HG03457 (cell line): ENCODE data around the gene ELAC1.

ENCODE experiments used
- ATAC-seq: cut with Tn5 transposase; IDR thresholded peaks from one replicate; pipeline ENCODE4 v1.9.1; 2021; ENCODE audit warnings: moderate number of reproducible peaks; ENCODE audit not compliant: unreplicated experiment

Gene ELAC1

GRCh38 chr18:51013259-51013658 lies 45.4 kb downstream of the ELAC1 start:
- no peak for ATAC-seq

GRCh38 chr18:51017140-51017879 lies 49.5 kb downstream of the ELAC1 start:
- no peak for ATAC-seq

GRCh38 chr18:51020536-51020935 lies 52.7 kb downstream of the ELAC1 start:
- ATAC-seq: no peak

- ATAC-seq: no peak
Measured at GRCh38 chr18:51021226-51021965, 53.6 kb downstream of the ELAC1 start.

- no peak for ATAC-seq
Measured at GRCh38 chr18:51025512-51025911, 57.7 kb downstream of the ELAC1 start.

- no peak for ATAC-seq
Measured at GRCh38 chr18:51028201-51028805, 60.5 kb downstream of the ELAC1 start.

GRCh38 chr18:51029378-51029693 lies 61.5 kb downstream of the ELAC1 start:
- no peak for ATAC-seq

GRCh38 chr18:51029694-51030536 lies 62.1 kb downstream of the ELAC1 start, which contains the start of gene SMAD4:
Gene SMAD4 (plus strand): TSS chr18:51030213. CDS start chr18:51047047, 16,834 bp downstream.
- ATAC-seq: peak; percentile 70

- peak; percentile 38 for ATAC-seq
Measured at GRCh38 chr18:51030537-51031258, 62.9 kb downstream of the ELAC1 start.

- ATAC-seq: no peak
Measured at GRCh38 chr18:51032193-51032592, 64.4 kb downstream of the ELAC1 start.

- no peak for ATAC-seq
Measured at GRCh38 chr18:51037230-51037629, 69.4 kb downstream of the ELAC1 start.
